Skeletal muscle satellite cell (primary cell): ENCODE results near the gene SLC40A1.

Source experiments
- H3K27me3 ChIP-seq: 2 replicates; pipeline ENCODE4 v1.7.0; 2013; ENCODE audit warnings: low read length; ENCODE audit not compliant: control insufficient read depth, insufficient read depth
- H3K36me3 ChIP-seq: 2 replicates; pipeline ENCODE4 v1.7.0; 2013; ENCODE audit warnings: mild to moderate bottlenecking, control low read depth, low read length; ENCODE audit not compliant: insufficient read depth
- H3K4me1 ChIP-seq: 2 replicates; pipeline ENCODE4 v1.7.0; 2013; ENCODE audit warnings: low read length; ENCODE audit not compliant: control insufficient read depth, insufficient read depth
- H3K4me2 ChIP-seq: 2 replicates; pipeline ENCODE4 v1.7.0; 2013; ENCODE audit warnings: mild to moderate bottlenecking, low read length
- H3K4me3 ChIP-seq: 2 replicates; pipeline ENCODE4 v1.7.0; 2013; ENCODE audit warnings: low read length
- H3K9ac ChIP-seq: 2 replicates; pipeline ENCODE4 v1.7.0; 2013; ENCODE audit warnings: mild to moderate bottlenecking, low read depth, low read length, moderate library complexity
- H3K9me3 ChIP-seq: replicated peaks from 2 replicates; pipeline ENCODE4 v1.7.0; 2013; ENCODE audit warnings: mild to moderate bottlenecking, control low read depth, low read length

Gene SLC40A1

DNA sequence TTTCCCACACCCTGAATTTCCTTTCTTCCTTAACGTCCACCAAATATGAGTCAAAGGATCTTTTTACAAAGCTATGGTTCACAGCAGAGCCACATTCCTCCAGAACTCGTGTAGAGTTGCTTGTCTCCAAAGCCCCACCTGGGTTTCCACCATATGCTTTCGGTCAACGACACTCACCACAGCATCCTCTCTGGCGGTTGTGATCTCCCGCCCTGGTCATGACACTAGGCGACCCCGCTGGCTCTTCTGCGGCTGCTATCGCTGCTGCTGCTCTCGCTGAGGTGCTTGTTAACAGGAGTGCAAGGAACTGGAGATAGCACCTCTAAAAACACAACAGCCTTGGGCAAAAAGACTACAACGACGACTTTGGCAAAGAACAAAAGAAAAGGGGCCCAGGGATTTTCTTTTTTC lies 340 bp downstream of the SLC40A1 start:
- peak overlapping the region; percentile 85 for H3K4me2 ChIP-seq
- H3K9ac ChIP-seq, result peak overlapping the region; percentile 71
- H3K9me3 ChIP-seq, result no peaks in the 10 kb centered on the region
- no peaks in the 10 kb centered on the region for H3K36me3 ChIP-seq
- H3K4me3 ChIP-seq, result peak overlapping the region; percentile 79
- H3K27me3 ChIP-seq, result peaks cover 10% of the 10 kb centered on the region
- H3K4me1 ChIP-seq, result peaks cover 11% of the 10 kb centered on the region

DNA sequence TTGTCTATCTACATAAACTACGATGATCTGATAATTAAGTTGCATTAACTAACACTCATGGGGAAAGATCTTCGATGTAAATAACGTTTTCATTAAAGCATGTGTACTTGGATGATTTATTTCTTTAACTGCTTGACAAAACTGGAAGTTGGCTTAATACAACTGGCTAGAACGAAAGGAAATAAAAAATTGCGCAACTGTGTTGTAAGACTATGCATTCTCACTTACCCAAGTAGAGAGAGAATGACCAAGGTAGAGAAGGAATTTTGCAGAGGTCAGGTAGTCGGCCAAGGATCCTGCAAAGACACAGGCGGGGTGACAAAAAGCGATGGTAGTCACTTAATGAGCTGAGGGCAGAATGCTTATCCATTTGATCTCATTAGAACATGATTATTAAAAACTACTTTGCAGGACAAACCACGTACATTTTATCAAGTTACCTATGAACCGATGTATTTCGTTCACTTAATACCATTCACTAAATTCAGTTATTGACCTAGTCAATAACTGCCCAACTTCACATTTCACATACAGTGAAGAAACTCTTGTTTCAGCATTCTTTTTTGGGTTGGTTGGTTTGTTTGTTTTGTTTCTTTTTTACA lies 900 bp downstream of the SLC40A1 start:
- peak overlapping the region; percentile 79 for H3K4me3 ChIP-seq
- peaks cover 10% of the 10 kb centered on the region for H3K27me3 ChIP-seq
- no peak overlapping the region for H3K9ac ChIP-seq

DNA sequence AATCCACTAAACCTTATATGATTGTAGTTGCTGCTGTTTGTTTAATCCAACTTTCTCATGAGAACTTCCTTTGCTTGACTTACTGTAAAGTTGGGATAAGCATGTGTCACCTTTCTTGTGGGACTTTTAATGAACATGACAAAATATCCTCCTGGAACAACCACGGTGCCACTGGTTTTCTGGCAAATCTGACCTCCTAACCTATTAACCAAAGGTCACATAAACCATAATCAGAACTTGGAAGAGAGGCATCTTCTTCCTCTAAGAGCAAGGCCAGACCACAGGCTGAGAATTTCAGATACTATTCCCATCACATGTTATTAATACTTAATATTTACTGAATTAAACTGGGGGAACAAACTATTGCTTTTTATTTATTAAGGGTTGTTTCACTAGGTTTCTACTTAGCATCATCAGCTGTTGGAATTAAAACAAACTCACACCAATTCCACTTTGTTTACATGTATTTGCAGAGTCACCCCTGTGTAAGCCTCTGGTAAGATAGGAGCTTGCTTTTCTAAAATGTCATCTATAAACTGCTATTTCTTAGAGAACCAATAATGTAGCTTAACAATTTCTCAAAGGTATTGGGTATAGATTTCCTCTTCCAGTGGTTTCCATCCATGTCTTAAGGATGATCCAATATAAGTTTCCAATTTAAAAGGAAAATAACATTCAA lies 2.2 kb downstream of the SLC40A1 start:
- H3K4me2 ChIP-seq, result no peak overlapping the region
- H3K4me3 ChIP-seq, result no peak overlapping the region
- no peaks in the 10 kb centered on the region for H3K36me3 ChIP-seq
- H3K9ac ChIP-seq, result no peak overlapping the region
- H3K4me1 ChIP-seq, result peaks cover 11% of the 10 kb centered on the region
- H3K9me3 ChIP-seq, result no peaks in the 10 kb centered on the region
- H3K27me3 ChIP-seq, result peaks cover 10% of the 10 kb centered on the region

More for the DNA sequence above, 900 bp downstream of the SLC40A1 start:
- H3K4me1 ChIP-seq, result peaks cover 11% of the 10 kb centered on the region
- no peaks in the 10 kb centered on the region for H3K36me3 ChIP-seq
- peak overlapping the region; percentile 85 for H3K4me2 ChIP-seq
- H3K9me3 ChIP-seq, result no peaks in the 10 kb centered on the region

DNA sequence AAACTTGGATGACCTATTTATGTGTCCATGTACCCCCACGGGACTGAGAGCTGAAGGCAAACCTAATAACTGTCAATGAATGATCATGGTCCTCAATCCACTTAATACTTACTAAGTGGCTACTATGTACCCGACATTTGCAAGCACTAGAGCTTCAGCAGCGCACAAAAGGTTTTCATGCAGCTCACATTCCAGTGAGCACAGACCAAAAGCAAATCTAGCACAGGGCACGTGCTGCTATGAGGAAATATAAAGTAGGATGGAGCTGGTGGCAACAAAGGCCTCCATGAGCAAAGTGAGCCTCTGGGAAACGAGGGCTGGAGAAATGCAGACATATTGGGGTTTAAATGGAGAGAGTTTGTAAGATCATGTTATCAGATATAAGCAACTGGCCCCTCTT lies 3.5 kb downstream of the SLC40A1 start:
- H3K4me1 ChIP-seq, result peaks cover 11% of the 10 kb centered on the region
- H3K9me3 ChIP-seq, result no peaks in the 10 kb centered on the region
- H3K27me3 ChIP-seq, result peaks cover 9% of the 10 kb centered on the region
- no peak overlapping the region for H3K4me3 ChIP-seq
- no peak overlapping the region for H3K9ac ChIP-seq
- no peak overlapping the region for H3K4me2 ChIP-seq
- H3K36me3 ChIP-seq, result no peaks in the 10 kb centered on the region

- Histone ChIP-seq H3K4me3 (no peak overlapping the region), H3K36me3 (no peaks in the 10 kb centered on the region), H3K4me1 (peaks cover 8% of the 10 kb centered on the region), H3K27me3 (peaks cover 2% of the 10 kb centered on the region), H3K4me2 (no peak overlapping the region), H3K9me3 (no peaks in the 10 kb centered on the region), H3K9ac (no peak overlapping the region)
These were observed 4.2 kb downstream of the SLC40A1 start for GRCh38 chr2:189576396-189576795.

- no peak overlapping the region for H3K4me2 ChIP-seq
- peaks cover 10% of the 10 kb centered on the region for H3K4me1 ChIP-seq
- H3K36me3 ChIP-seq, result no peaks in the 10 kb centered on the region
These were observed 5.7 kb downstream of the SLC40A1 start for GRCh38 chr2:189574793-189575475.

GRCh38 chr2:189570570-189571031 lies 10.0 kb downstream of the SLC40A1 start:
- H3K27me3 ChIP-seq, result no peaks in the 10 kb centered on the region
- H3K4me2 ChIP-seq, result peak overlapping the region; percentile 19
- no peak overlapping the region for H3K9ac ChIP-seq
- no peak overlapping the region for H3K4me3 ChIP-seq
- no peaks in the 10 kb centered on the region for H3K9me3 ChIP-seq
- no peaks in the 10 kb centered on the region for H3K36me3 ChIP-seq
- H3K4me1 ChIP-seq, result peaks cover 27% of the 10 kb centered on the region

More at GRCh38 chr2:189574793-189575475, 5.7 kb downstream of the SLC40A1 start:
- Histone ChIP-seq H3K9ac (no peak overlapping the region), H3K27me3 (no peaks in the 10 kb centered on the region), H3K4me3 (no peak overlapping the region), H3K9me3 (no peaks in the 10 kb centered on the region)

DNA sequence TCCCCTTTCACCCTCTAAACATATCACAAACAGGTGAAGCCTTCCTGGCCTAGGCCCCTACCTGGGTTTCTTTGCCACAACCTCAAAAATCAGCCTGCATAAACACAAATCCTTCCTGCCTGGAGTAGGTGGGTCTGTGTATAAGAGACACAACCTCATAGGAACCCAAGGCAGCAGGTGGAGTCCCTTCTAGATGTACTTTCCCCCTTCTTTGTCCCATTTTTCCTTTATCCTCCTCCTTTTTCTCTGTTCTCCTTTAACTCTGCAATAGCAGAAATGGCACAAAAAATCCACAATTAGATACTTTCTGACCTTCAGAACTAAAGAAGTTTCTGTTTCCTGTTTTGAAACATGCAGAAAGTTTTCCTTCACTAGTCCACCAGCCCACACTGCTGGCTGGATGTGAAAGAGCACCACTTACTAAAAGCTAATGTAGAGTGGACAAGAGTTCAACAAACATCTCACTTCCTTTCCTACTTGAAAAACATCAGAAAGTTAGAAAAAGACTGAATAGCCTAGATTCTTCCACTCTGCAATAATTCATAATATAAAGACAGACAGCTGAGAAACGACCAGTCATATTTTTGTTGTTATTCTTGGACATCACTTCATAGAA lies 11.2 kb downstream of the SLC40A1 start:
- Histone ChIP-seq H3K9me3 (no peaks in the 10 kb centered on the region), H3K9ac (peak overlapping the region; percentile 27), H3K27me3 (no peaks in the 10 kb centered on the region), H3K4me2 (peak overlapping the region; percentile 37), H3K36me3 (no peaks in the 10 kb centered on the region), H3K4me1 (peaks cover 27% of the 10 kb centered on the region), H3K4me3 (peak overlapping the region; percentile 33)

- H3K36me3 ChIP-seq, result no peaks in the 10 kb centered on the region
These were observed 14.5 kb downstream of the SLC40A1 start for GRCh38 chr2:189566046-189566445.

DNA sequence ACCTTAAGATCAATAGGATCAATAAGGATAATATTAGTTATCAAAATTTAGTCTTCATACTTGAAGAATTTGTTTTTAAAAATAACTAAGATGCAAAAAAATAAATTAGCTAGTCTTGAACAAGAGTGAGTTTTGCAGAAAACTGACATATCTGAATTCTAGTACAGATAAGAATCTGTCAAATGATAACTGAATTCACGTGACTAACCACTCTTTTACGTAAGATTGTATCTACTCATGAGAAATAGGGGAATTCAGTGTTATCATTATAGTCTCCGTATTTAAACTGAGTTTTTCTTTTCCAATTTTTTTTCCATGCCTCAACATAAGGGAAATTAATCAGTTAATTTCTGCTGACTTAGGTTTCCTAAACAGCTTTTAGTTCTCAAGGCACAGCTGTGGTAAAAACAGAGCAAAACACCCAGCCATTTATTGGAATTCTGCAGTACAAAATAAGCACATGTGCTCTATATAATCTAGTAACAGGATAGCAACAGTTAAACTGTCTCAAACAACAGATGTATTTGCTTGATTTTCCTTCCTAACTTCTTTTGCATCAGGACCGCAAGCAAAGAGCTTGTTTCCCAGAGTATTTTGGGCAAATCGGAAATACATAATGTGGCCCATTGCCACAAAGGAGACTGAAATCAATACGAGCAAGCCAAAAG lies 19.1 kb downstream of the SLC40A1 start:
- Histone ChIP-seq H3K4me3 (no peak overlapping the region), H3K9me3 (no peaks in the 10 kb centered on the region), H3K27me3 (no peaks in the 10 kb centered on the region), H3K4me2 (no peak overlapping the region), H3K4me1 (peaks cover 7% of the 10 kb centered on the region), H3K36me3 (no peaks in the 10 kb centered on the region), H3K9ac (no peak overlapping the region)

More at GRCh38 chr2:189566046-189566445, 14.5 kb downstream of the SLC40A1 start:
- Histone ChIP-seq H3K4me1 (peaks cover 27% of the 10 kb centered on the region), H3K27me3 (no peaks in the 10 kb centered on the region), H3K4me2 (no peak overlapping the region), H3K9me3 (no peaks in the 10 kb centered on the region), H3K9ac (no peak overlapping the region), H3K4me3 (no peak overlapping the region)

- H3K27me3 ChIP-seq, result no peaks in the 10 kb centered on the region
- no peak overlapping the region for H3K4me2 ChIP-seq
- H3K9me3 ChIP-seq, result no peaks in the 10 kb centered on the region
- no peak overlapping the region for H3K9ac ChIP-seq
- peaks cover 5% of the 10 kb centered on the region for H3K4me1 ChIP-seq
- H3K36me3 ChIP-seq, result no peaks in the 10 kb centered on the region
- H3K4me3 ChIP-seq, result no peak overlapping the region
These were observed 20.4 kb downstream of the SLC40A1 start for GRCh38 chr2:189560273-189560586.
